ENCODE results near the gene RIC3. TPM values are rescaled to one million over a fixed set of nuclear protein-coding genes. Genes with fewer than 3 reads are reported as not detected.
A peak's percentile ranks its signal among the peaks of the same experiment; 100 is the strongest.

Gene RIC3
- total RNA-seq, 1 experiment from 2014 or later = 23.7 TPM

GRCh38 chr11:8059030-8059429, 109.8 kb downstream of the RIC3 start:
- H2AFZ ChIP-seq (ENCODE audit: low read length) = no peak overlapping the region
- H3K36me3 Mint-ChIP-seq (ENCODE audit: insufficient read depth in 1 of 3, low read depth in 3 of 3) = no peaks in the 10 kb centered on the region; a peak in 1 of 7 replicates
- H3K14ac ChIP-seq (ENCODE audit: insufficient read depth, low read length) = no peak overlapping the region
- H4K20me1 ChIP-seq (ENCODE audit: control insufficient read depth, insufficient read depth, insufficient read length) = peaks cover 3% of the 10 kb centered on the region
- TF ChIP-seq, protein P1, sequence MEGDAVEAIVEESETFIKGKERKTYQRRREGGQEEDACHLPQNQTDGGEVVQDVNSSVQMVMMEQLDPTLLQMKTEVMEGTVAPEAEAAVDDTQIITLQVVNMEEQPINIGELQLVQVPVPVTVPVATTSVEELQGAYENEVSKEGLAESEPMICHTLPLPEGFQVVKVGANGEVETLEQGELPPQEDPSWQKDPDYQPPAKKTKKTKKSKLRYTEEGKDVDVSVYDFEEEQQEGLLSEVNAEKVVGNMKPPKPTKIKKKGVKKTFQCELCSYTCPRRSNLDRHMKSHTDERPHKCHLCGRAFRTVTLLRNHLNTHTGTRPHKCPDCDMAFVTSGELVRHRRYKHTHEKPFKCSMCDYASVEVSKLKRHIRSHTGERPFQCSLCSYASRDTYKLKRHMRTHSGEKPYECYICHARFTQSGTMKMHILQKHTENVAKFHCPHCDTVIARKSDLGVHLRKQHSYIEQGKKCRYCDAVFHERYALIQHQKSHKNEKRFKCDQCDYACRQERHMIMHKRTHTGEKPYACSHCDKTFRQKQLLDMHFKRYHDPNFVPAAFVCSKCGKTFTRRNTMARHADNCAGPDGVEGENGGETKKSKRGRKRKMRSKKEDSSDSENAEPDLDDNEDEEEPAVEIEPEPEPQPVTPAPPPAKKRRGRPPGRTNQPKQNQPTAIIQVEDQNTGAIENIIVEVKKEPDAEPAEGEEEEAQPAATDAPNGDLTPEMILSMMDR (conservative IDR thresholded peaks at IDR 0.05) = no peak
- no peak overlapping the region for H4K91ac ChIP-seq (ENCODE audit: insufficient read length, low read depth, low read length)
- H2BK15ac ChIP-seq (ENCODE audit: low read depth, low read length) = no peak overlapping the region
- H3K4me2 ChIP-seq (ENCODE audit: insufficient read depth, insufficient read length, low read length) = no peak overlapping the region
- no peaks in the 10 kb centered on the region for H3K79me1 ChIP-seq (ENCODE audit: insufficient read depth, low read depth, low read length, poor library complexity, severe bottlenecking)
- no peak overlapping the region for H2BK120ac ChIP-seq (ENCODE audit: low read depth, low read length, poor library complexity, severe bottlenecking)
- H3K4me3 Mint-ChIP-seq = no peak overlapping the region
- no peaks in the 10 kb centered on the region for H3K27me3 ChIP-seq (ENCODE audit: insufficient read depth, low read length)
- no CpG with 5 or more reads among the region's 8 CpGs for WGBS (ENCODE audit: extremely low coverage, insufficient read length, low lambda C conversion rate)
- H3K23ac ChIP-seq (ENCODE audit: insufficient read length, low read depth, low read length) = no peak overlapping the region
- H3K9me3 Mint-ChIP-seq = no peaks in the 10 kb centered on the region
- H2BK5ac ChIP-seq (ENCODE audit: insufficient read length, low read length) = no peak overlapping the region
- H3K18ac ChIP-seq (ENCODE audit: insufficient read length, low read depth, low read length) = no peak overlapping the region
- peak overlapping the region in 2 of 3 experiments; percentile 14 to 34; a peak in 2 of 7 replicates for H3K27ac Mint-ChIP-seq
- H3K23me2 ChIP-seq (ENCODE audit: insufficient read length, low read depth, low read length, poor library complexity, severe bottlenecking) = no peaks in the 10 kb centered on the region
- H2BK12ac ChIP-seq (ENCODE audit: insufficient read length, low read depth, low read length) = no peak overlapping the region
- no peaks in the 10 kb centered on the region for H3K79me2 ChIP-seq (ENCODE audit: insufficient read depth, low read length)
- H4K5ac ChIP-seq (ENCODE audit: insufficient read length, low read depth, low read length) = no peak overlapping the region
- no peak overlapping the region for H3K9ac ChIP-seq (ENCODE audit: extremely low read depth, insufficient read length, low read length)
- no peak overlapping the region for H3K56ac ChIP-seq (ENCODE audit: insufficient read length, low read depth, low read length)
- no peak overlapping the region for H3K4ac ChIP-seq (ENCODE audit: low read depth, low read length)
- H3T11ph ChIP-seq (ENCODE audit: low read length) = no peak overlapping the region
- H3K4me1 Mint-ChIP-seq = peaks cover 7 to 22% of the 10 kb centered on the region in 2 experiments
- no peak for DNase-seq
- H3K27ac ChIP-seq (ENCODE audit: insufficient read length, low read depth, low read length) = no peak overlapping the region
- H2AK5ac ChIP-seq (ENCODE audit: insufficient read length, low read length) = no peak overlapping the region
- H3K9me3 ChIP-seq (ENCODE audit: control insufficient read depth, low read depth, low read length) = no peaks in the 10 kb centered on the region
- H3K4me1 ChIP-seq (ENCODE audit: insufficient read depth, low read length) = peaks cover 3% of the 10 kb centered on the region; the same call in 1 of the 2 replicates
- no peak overlapping the region for H4K8ac ChIP-seq (replicated peaks; ENCODE audit: insufficient read length, low read depth, low read length)
- H3K27me3 Mint-ChIP-seq (ENCODE audit: low read depth) = peaks cover 1% of the 10 kb centered on the region; the same call in 1 of the 2 replicates
- H2BK20ac ChIP-seq (ENCODE audit: low read depth, low read length, poor library complexity, severe bottlenecking) = no peak overlapping the region

Measured in H9 (cell line).